CD8-positive, alpha-beta memory T cell (primary cell): Measurements from ENCODE around the gene ETS1. TPM values are rescaled to one million over a fixed set of nuclear protein-coding genes. Genes with fewer than 3 reads are reported as not detected.

Experiments
- CTCF ChIA-PET: fragments of 350-600 bp; sonication (Branson Sonifier 250); formaldehyde crosslinking; loops from one replicate; lab custom pipeline; 2021; ENCODE audit warnings: antibody characterized with exemption; lab: Charles Lee
- POLR2A ChIA-PET: fragments of 350-600 bp; sonication (Branson Sonifier 250); formaldehyde crosslinking; loops from one replicate; lab custom pipeline; 2021; ENCODE audit warnings: antibody characterized with exemption; lab: Charles Lee
- DNase-seq, 5 donors: peaks; one replicate each; pipeline versions ENCODE4 v3.0.0 to v3.0.0-alpha.2; 2020 to 2022; ENCODE audit warnings: mixed read lengths in 1 of 5
- H3K27ac ChIP-seq: one replicate; pipeline ENCODE4 v1.7.0; 2013; ENCODE audit warnings: low read depth, mild to moderate bottlenecking, low read length, moderate library complexity
- H3K27me3 ChIP-seq: 2 replicates; pipeline ENCODE4 v1.7.0; 2013; ENCODE audit warnings: low read length, mild to moderate bottlenecking; ENCODE audit not compliant: insufficient read depth, poor library complexity, severe bottlenecking
- H3K36me3 ChIP-seq: 2 replicates; pipeline ENCODE4 v1.7.0; 2013; ENCODE audit warnings: mild to moderate bottlenecking, low read length, moderate library complexity; ENCODE audit not compliant: insufficient read depth
- H3K4me1 ChIP-seq: 2 replicates; pipeline ENCODE4 v1.7.0; 2013; ENCODE audit warnings: mild to moderate bottlenecking, low read length, moderate library complexity; ENCODE audit not compliant: insufficient read depth
- H3K4me3 ChIP-seq: 2 replicates; pipeline ENCODE4 v1.7.0; 2013; ENCODE audit warnings: mild to moderate bottlenecking, low read length
- H3K9me3 ChIP-seq: 2 replicates; pipeline ENCODE4 v1.7.0; 2013; ENCODE audit warnings: mild to moderate bottlenecking, low read length
- H3K27ac Mint-ChIP-seq, 8 donors: one replicate each; pipeline ENCODE4 v1.8.0; 2020 to 2021; ENCODE audit warnings: mixed read lengths in 8 of 8, mild to moderate bottlenecking in 6 of 8, inconsistent platforms in 3 of 8, moderate library complexity in 3 of 8
- H3K27me3 Mint-ChIP-seq, 2 donors: one replicate each; pipeline ENCODE4 v1.8.0; 2020 to 2021; ENCODE audit warnings: mixed read lengths in 2 of 2, mild to moderate bottlenecking in 1 of 2, moderate library complexity in 1 of 2
- H3K36me3 Mint-ChIP-seq, 3 donors: one replicate each; pipeline ENCODE4 v1.8.0; 2020 to 2021; ENCODE audit warnings: mixed read lengths in 3 of 3, inconsistent platforms in 1 of 3, mild to moderate bottlenecking in 1 of 3
- H3K4me1 Mint-ChIP-seq, 3 donors: one replicate each; pipeline ENCODE4 v1.8.0; 2020 to 2021; ENCODE audit warnings: mixed read lengths in 3 of 3, inconsistent platforms in 1 of 3, mild to moderate bottlenecking in 1 of 3
- H3K4me3 Mint-ChIP-seq, 7 donors: one replicate each; pipeline ENCODE4 v1.8.0; 2020 to 2021; ENCODE audit warnings: mixed read lengths in 7 of 7, mild to moderate bottlenecking in 6 of 7, moderate library complexity in 4 of 7, inconsistent platforms in 2 of 7
- H3K9me3 Mint-ChIP-seq, 5 donors: one replicate each; pipeline ENCODE4 v1.8.0; 2020 to 2022; ENCODE audit warnings: mixed read lengths in 5 of 5, mild to moderate bottlenecking in 3 of 5, moderate library complexity in 2 of 5, inconsistent platforms in 1 of 5
- polyA plus RNA-seq: library from polyadenylated mRNA; unstranded; fragments of 300-500 nt; fragmentation: Illumina TruSeq; gene quantifications from one replicate; pipeline ENCODE4 v1.2.3, GENCODE V29; 2021
- total RNA-seq, 2 experiments: library from RNA; stranded (reverse); gene quantifications; one replicate each; pipeline ENCODE4 v1.2.3, GENCODE V29; 2021

ETS1 gene
- total and polyA plus RNA-seq, 3 experiments from 2014 or later = 386 to 411 (median 405) TPM

- Histone ChIP-seq H3K36me3 (no peaks in the 10 kb centered on the region), H3K9me3 (no peaks in the 10 kb centered on the region), H3K27ac (no peak overlapping the region), H3K27me3 (no peaks in the 10 kb centered on the region), H3K4me1 (peaks cover 65% of the 10 kb centered on the region), H3K4me3 (no peak overlapping the region)
- H3K36me3 Mint-ChIP-seq = no peaks in the 10 kb centered on the region
- peaks cover 44 to 91% (median 70%) of the 10 kb centered on the region in 3 donors for H3K4me1 Mint-ChIP-seq
- no peaks in the 10 kb centered on the region for H3K9me3 Mint-ChIP-seq
- no peak for DNase-seq
- H3K27me3 Mint-ChIP-seq = no peaks in the 10 kb centered on the region
- H3K4me3 Mint-ChIP-seq = peak overlapping the region in 1 of 7 donors; percentile 35
- CTCF ChIA-PET = interaction anchor here (1.2 to 1.5 kb wide), 4 partner anchors 11 to 242 kb away, joined by 3 to 4 read pairs (median 3); no protein-coding TSS in a partner anchor
- peak overlapping the region; percentile 15 to 92 (median 58) for H3K27ac Mint-ChIP-seq
- POLR2A ChIA-PET = interaction anchor here (1.3 kb wide), 1 partner anchor 21 kb away, joined by 8 read pairs; no protein-coding TSS in a partner anchor
Observed at GRCh38 chr11:128546916-128547315, 40.4 kb downstream of the ETS1 start.

- Mint-ChIP-seq H3K9me3 (no peaks in the 10 kb centered on the region), H3K36me3 (no peaks in the 10 kb centered on the region), H3K4me1 (peaks cover 22 to 68% (median 46%) of the 10 kb centered on the region in 3 donors), H3K27ac (peak overlapping the region in 3 of 8 donors; percentile 24 to 60 (median 58)), H3K4me3 (peak overlapping the region in 6 of 7 donors; percentile 6 to 65 (median 28)), H3K27me3 (no peaks in the 10 kb centered on the region)
- Histone ChIP-seq H3K9me3 (no peaks in the 10 kb centered on the region), H3K4me3 (peak overlapping the region; percentile 21), H3K4me1 (peaks cover 41% of the 10 kb centered on the region), H3K27me3 (no peaks in the 10 kb centered on the region), H3K27ac (no peak overlapping the region), H3K36me3 (no peaks in the 10 kb centered on the region)
- ChIA-PET CTCF (interaction anchor here (0.8 to 2.3 kb wide), 4 partner anchors 15 to 86 kb away, joined by 3 to 12 read pairs (median 4); no protein-coding TSS in a partner anchor), POLR2A (interaction anchor here (0.8 to 1.0 kb wide), 2 partner anchors 19 to 22 kb away, joined by 3 to 9 read pairs; no protein-coding TSS in a partner anchor)
- peak in 1 of 5 donors; percentile 54 for DNase-seq
Observed at GRCh38 chr11:128544471-128545051, 42.8 kb downstream of the ETS1 start.

- no peak overlapping the region for H3K4me3 ChIP-seq
- no peaks in the 10 kb centered on the region for H3K9me3 ChIP-seq
- ChIA-PET POLR2A (no interaction called here), CTCF (interaction anchor here (1.0 kb wide), 1 partner anchor 12 kb away, joined by 3 read pairs; no protein-coding TSS in a partner anchor)
- H3K27ac ChIP-seq = no peak overlapping the region
- no peak overlapping the region for H3K27ac Mint-ChIP-seq
- H3K27me3 Mint-ChIP-seq = peaks cover 3% of the 10 kb centered on the region in 2 donors
- H3K4me3 Mint-ChIP-seq = no peak overlapping the region
- no peaks in the 10 kb centered on the region for H3K27me3 ChIP-seq
- peaks cover 12% of the 10 kb centered on the region for H3K4me1 ChIP-seq
- peaks cover 0 to 3% (median 0%) of the 10 kb centered on the region in 3 donors for H3K36me3 Mint-ChIP-seq
- DNase-seq = no peak
- no peaks in the 10 kb centered on the region for H3K9me3 Mint-ChIP-seq
- peaks cover 8 to 33% (median 13%) of the 10 kb centered on the region in 3 donors for H3K4me1 Mint-ChIP-seq
- no peaks in the 10 kb centered on the region for H3K36me3 ChIP-seq
Observed at GRCh38 chr11:128540469-128540868, 46.9 kb downstream of the ETS1 start.

GRCh38 chr11:128536506-128536905, 50.9 kb downstream of the ETS1 start:
- Histone ChIP-seq H3K4me1 (no peaks in the 10 kb centered on the region), H3K36me3 (no peaks in the 10 kb centered on the region), H3K27ac (no peak overlapping the region), H3K27me3 (no peaks in the 10 kb centered on the region), H3K9me3 (no peaks in the 10 kb centered on the region), H3K4me3 (no peak overlapping the region)
- POLR2A ChIA-PET = no interaction called here
- peaks cover 3 to 9% of the 10 kb centered on the region in 2 donors for H3K27me3 Mint-ChIP-seq
- peaks cover 0 to 3% (median 0%) of the 10 kb centered on the region in 5 donors for H3K9me3 Mint-ChIP-seq
- DNase-seq = no peak
- peaks cover 0 to 16% (median 0%) of the 10 kb centered on the region in 3 donors for H3K36me3 Mint-ChIP-seq
- no peak overlapping the region for H3K4me3 Mint-ChIP-seq
- CTCF ChIA-PET = no interaction called here
- H3K27ac Mint-ChIP-seq = no peak overlapping the region
- H3K4me1 Mint-ChIP-seq = peaks cover 0 to 13% (median 7%) of the 10 kb centered on the region in 3 donors

- Mint-ChIP-seq H3K27me3 (peaks cover 3 to 9% of the 10 kb centered on the region in 2 donors), H3K36me3 (peaks cover 0 to 16% (median 0%) of the 10 kb centered on the region in 3 donors), H3K4me1 (peaks cover 0 to 13% (median 7%) of the 10 kb centered on the region in 3 donors), H3K4me3 (no peak overlapping the region), H3K27ac (no peak overlapping the region), H3K9me3 (peaks cover 0 to 3% (median 0%) of the 10 kb centered on the region in 5 donors)
- Histone ChIP-seq H3K4me3 (no peak overlapping the region), H3K4me1 (no peaks in the 10 kb centered on the region), H3K27ac (no peak overlapping the region), H3K36me3 (no peaks in the 10 kb centered on the region), H3K9me3 (no peaks in the 10 kb centered on the region), H3K27me3 (no peaks in the 10 kb centered on the region)
- POLR2A ChIA-PET = no interaction called here
- no peak for DNase-seq
- CTCF ChIA-PET = no interaction called here
Observed at GRCh38 chr11:128535468-128536457, 51.6 kb downstream of the ETS1 start.

- Mint-ChIP-seq H3K27ac (no peak overlapping the region), H3K27me3 (peaks cover 3 to 9% of the 10 kb centered on the region in 2 donors), H3K4me1 (peaks cover 15 to 29% (median 23%) of the 10 kb centered on the region in 3 donors), H3K9me3 (peaks cover 0 to 3% (median 0%) of the 10 kb centered on the region in 5 donors), H3K36me3 (peaks cover 0 to 19% (median 1%) of the 10 kb centered on the region in 3 donors), H3K4me3 (no peak overlapping the region)
- ChIA-PET CTCF (no interaction called here), POLR2A (no interaction called here)
- no peaks in the 10 kb centered on the region for H3K27me3 ChIP-seq
- H3K9me3 ChIP-seq = no peaks in the 10 kb centered on the region
- no peak for DNase-seq
- H3K4me3 ChIP-seq = no peak overlapping the region
- no peak overlapping the region for H3K27ac ChIP-seq
- H3K36me3 ChIP-seq = no peaks in the 10 kb centered on the region
- peaks cover 13% of the 10 kb centered on the region for H3K4me1 ChIP-seq
Observed at GRCh38 chr11:128533472-128533871, 53.9 kb downstream of the ETS1 start.

GRCh38 chr11:128532572-128533091, 54.7 kb downstream of the ETS1 start:
- Mint-ChIP-seq H3K9me3 (peaks cover 0 to 3% (median 0%) of the 10 kb centered on the region in 5 donors), H3K4me3 (no peak overlapping the region), H3K27ac (peak overlapping the region in 1 of 8 donors; percentile 56), H3K36me3 (peaks cover 0 to 19% (median 1%) of the 10 kb centered on the region in 3 donors), H3K27me3 (peaks cover 3 to 9% of the 10 kb centered on the region in 2 donors), H3K4me1 (peaks cover 23 to 38% (median 32%) of the 10 kb centered on the region in 3 donors)
- H3K4me3 ChIP-seq = no peak overlapping the region
- no peaks in the 10 kb centered on the region for H3K36me3 ChIP-seq
- no peak for DNase-seq
- ChIA-PET POLR2A (no interaction called here), CTCF (no interaction called here)
- no peaks in the 10 kb centered on the region for H3K9me3 ChIP-seq
- H3K27me3 ChIP-seq = no peaks in the 10 kb centered on the region
- no peak overlapping the region for H3K27ac ChIP-seq
- H3K4me1 ChIP-seq = peaks cover 22% of the 10 kb centered on the region
